ENCODE data around the gene FBXO7.

FBXO7 gene

GRCh38 chr22:32531931-32532819, 57.6 kb downstream of the FBXO7 start:
- DNase-seq (ENCODE audit: low read depth) = peak; percentile 91

DNA sequence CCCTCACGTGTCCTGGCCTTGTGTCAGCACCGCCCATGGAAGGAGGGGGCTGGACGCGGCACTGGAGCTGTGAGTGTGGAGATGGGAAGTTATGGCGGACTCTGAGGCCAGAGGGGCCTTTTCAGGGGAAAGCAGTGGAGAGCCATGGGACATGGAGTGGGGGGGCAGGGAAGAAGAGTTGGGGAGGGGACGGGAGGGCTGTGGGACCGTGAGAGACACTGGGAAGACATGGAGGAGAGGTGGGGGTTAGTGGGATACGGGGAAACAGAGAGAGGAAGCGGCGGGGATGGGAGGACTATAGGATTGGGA, 58.2 kb downstream of the FBXO7 start:
- no peak for DNase-seq (ENCODE audit: low read depth)

DNA sequence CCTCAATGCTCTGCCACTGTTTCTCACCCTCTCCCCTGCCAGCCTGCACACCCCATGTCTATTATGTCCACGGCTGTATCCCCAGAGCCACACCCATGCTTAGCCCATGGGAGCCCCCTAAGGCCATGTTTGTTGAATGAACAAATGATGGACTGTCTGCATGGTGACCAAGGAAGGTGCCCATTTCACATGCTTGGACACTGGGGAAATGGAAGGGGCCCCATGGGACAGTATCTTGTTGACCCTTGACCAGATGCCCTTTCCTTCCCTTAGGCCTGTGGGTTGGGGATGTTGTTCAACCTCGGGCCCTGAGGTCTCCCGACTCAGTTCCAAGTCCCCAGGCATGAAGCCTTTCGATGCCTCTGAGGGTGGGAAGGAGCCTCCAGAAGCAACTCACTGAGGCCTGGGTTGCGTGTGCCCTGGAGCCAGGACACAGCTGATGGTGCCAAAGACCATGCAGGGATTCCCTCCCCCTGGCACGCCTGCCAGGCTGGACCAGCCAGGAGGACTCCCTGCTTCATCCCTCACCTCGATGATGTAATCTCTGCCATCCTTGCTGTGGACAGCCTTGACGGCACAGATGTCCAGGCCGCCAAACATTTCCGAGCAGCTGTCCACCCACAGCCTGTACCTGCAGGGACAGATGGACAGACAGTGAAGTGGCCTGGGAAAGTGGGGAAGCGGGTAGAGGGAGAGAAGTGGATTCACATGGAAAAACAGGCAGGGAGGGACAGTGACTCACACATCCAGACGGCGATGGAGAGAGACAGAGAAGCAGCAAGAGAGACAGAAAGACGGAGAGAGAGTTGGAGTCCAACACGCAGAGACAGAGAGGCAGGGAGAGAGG, 58.9 kb downstream of the FBXO7 start:
- DNase-seq (ENCODE audit: low read depth) = no peak

DNA sequence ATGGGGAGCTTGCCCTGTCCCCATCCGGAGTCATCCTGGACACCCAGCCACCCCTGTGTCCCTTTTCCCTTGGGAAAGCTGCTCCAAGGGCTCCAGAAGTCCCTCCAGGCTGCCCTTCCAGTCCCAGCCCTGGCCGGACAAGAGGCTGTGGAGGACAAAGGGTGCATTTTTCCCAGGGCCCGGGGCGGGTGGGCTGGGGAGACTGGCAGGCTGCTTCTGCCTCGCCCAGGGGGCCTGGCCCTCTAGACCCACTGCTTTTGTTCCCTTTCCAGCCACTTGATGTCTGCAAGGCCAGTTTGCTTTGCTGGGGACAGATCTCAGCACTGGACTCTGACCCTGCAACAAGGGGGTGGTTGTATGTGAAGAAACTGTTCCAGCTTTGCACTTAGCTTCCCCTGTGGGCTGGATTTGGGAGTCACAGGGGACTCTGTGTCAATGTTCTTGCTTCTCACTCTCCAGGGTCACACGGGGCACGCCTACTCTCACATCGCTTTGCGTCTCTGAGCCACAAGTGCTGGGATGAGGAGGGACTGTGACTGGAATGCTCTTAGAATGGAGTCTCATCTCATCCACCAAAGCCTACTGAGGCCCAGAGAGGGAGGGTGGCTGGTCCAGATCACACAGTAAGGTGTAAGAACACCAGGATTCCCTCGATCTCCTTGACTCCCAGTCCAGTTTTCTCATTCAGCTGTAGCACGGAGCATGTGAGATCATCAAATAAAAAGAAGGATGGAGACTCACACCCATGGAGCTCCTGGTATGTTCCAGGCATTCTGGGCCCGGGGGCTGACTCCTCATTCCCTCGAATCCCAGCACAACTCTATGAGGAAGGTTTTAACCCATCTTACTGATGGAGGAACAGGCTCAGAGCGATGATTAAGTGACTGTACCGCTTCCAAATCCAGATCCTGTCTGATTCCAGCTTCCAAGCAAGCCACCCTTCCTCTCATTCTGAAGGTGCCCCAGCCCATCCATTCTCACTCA, 59.9 kb downstream of the FBXO7 start:
- DNase-seq (ENCODE audit: low read depth) = no peak

DNA sequence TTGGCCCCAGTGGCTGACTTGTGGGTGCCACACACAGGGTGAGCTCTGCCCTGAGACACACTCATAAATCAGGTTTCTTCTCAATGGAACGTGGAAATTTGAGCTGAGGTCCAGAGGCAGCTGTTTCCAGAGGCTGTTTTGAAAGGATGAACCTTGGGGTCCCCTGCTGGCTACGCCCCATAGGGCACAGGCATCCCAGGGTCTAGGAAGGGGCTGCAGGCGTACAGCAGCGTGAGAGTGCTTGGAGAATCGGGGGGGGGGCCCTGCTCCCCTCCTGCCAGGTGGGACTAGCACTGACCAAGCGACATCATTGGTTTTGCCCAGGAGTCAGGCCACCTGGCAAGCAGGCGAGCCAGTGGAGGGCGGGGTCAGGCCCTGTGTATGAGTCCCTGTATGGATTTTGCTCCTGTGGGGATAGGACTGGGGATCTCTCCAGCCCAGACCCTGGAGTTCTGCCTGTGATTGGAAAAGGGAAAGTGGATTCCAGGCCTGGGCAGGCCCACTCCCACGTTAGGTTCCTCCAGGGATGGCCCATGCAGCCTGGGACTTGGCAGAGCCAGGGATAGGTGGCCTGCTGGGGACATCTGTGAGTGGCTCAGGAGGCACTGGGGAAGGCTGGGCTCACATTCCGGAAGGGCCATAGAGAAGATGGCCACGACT, 61.0 kb downstream of the FBXO7 start:
- DNase-seq (ENCODE audit: low read depth) = no peak

DNA sequence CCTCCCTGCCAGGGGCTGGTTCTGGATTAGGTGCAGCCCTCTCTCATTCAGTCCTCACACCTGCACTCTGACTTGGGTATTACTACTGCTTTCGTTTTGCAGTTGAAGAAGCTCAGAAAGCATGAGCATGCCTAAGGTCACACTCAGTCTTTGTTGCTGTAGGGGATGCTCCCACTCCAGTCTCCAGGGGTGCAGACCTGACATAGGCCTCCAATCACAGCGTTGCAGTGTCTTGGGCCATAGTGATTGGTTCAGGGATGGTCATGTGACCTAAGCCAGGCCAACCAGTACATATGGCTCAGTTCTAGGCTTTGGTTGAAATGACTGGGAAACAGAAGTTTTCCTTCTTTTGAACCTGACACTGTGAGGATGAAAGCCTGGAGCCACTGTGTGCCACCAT, 61.7 kb downstream of the FBXO7 start:
- DNase-seq (ENCODE audit: low read depth) = no peak

GRCh38 chr22:32538521-32538920, 63.9 kb downstream of the FBXO7 start:
- no peak for DNase-seq (ENCODE audit: low read depth)

- no peak for DNase-seq (ENCODE audit: low read depth)
These were observed 65.2 kb downstream of the FBXO7 start for GRCh38 chr22:32539631-32540421.

GRCh38 chr22:32541481-32541880, 66.9 kb downstream of the FBXO7 start:
- DNase-seq (ENCODE audit: low read depth) = no peak

- no peak for DNase-seq (ENCODE audit: low read depth)
These were observed 67.6 kb downstream of the FBXO7 start for GRCh38 chr22:32542066-32542676.

GRCh38 chr22:32542677-32543357, 68.2 kb downstream of the FBXO7 start:
- DNase-seq (ENCODE audit: low read depth) = no peak

DNA sequence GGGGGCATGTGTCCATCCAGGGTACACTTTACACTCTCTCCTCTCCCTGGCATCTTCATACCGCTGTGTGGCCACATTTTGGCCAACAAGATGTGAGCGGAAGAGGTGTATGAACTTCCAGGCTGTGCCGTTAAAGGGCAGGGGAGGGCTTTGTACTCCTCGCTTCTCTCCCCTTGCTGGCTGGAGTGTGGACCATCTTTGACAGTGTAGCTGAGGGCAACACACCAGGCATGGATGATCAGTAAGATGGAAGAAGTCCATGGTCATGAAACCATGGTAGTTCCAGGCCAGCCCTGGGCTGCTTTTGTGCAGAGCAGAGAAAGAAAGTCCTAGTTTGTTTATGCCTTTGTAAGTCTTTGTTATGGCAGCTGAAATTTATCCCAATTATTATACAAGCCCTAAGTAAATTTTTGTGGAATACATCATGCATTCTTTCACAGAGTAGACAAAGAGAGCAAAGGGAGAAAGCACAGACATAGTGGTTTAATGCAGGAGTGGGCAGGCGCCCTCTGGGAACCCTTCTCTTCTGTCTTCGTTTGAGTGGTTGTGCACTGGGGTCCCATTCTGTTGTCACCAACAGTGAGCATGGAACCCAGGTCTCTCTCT, 70.4 kb downstream of the FBXO7 start:
- peak; percentile 35 for DNase-seq (ENCODE audit: low read depth)

DNA sequence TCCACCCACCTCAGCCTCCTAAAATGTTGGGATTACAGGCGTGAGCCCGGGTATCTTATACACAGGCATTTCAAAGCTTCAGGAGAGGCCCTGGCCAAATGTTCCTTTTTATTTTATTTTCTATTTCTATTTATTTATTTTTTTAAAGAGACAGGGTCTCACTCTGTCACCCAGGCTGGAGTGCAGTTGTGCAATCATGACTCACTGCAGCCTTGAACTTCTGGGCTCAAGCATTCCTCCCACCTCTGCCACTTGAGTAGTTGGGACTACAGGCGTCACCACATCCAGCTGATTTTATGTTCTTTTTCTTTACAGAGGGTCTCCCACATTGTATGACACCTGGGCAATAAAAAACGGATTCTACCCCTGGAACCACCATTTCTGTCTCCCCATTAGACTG, 71.2 kb downstream of the FBXO7 start:
- no peak for DNase-seq (ENCODE audit: low read depth)

GRCh38 chr22:32546496-32546895, 71.9 kb downstream of the FBXO7 start:
- DNase-seq (ENCODE audit: low read depth) = no peak

- DNase-seq (ENCODE audit: low read depth) = no peak
These were observed 72.3 kb downstream of the FBXO7 start for GRCh38 chr22:32546935-32547334.

- no peak for DNase-seq (ENCODE audit: low read depth)
These were observed 73.4 kb downstream of the FBXO7 start for GRCh38 chr22:32548039-32548438.
